H1 (cell line): ENCODE data around the gene RRAS. TPM values are rescaled to one million over a fixed set of nuclear protein-coding genes. Genes with fewer than 3 reads are reported as not detected.

ENCODE experiments used
- CTCF ChIA-PET: fragments of 300-600 bp; sonication (Branson Sonifier 250); formaldehyde crosslinking; loops from one replicate; lab custom pipeline; 2021; ENCODE audit not compliant: partially characterized antibody; lab: Charles Lee
- POLR2A ChIA-PET: fragments of 300-600 bp; sonication (Branson Sonifier 250); formaldehyde crosslinking; loops from one replicate; lab custom pipeline; 2021; ENCODE audit warnings: inconsistent platforms; ENCODE audit not compliant: partially characterized antibody; lab: Charles Lee
- DNase-seq, 2 experiments: peaks; one replicate each; pipeline versions ENCODE4 v3.0.0 to v3.0.0-alpha.2; 2010 to 2022; ENCODE audit warnings: low spot score in 2 of 2, low read depth in 1 of 2, mixed read lengths in 1 of 2
- FAIRE-seq: peaks from 2 replicates; lab custom pipeline; 2011; peaks lifted over from hg19 to GRCh38; lab: Jason Lieb, UNC
- H2AFZ ChIP-seq: 2 replicates; pipeline ENCODE4 v1.8.1; 2012; ENCODE audit warnings: low read length, inconsistent platforms
- H2AK5ac ChIP-seq: 2 replicates; pipeline ENCODE4 v1.6.1; 2013; ENCODE audit warnings: low read depth, low read length
- H2BK120ac ChIP-seq: replicated peaks from 2 replicates; pipeline ENCODE3; 2013; ENCODE audit warnings: low read depth, low read length, inconsistent platforms
- H2BK12ac ChIP-seq: 2 replicates; pipeline ENCODE4 v1.6.1; 2013; ENCODE audit warnings: low read depth, low read length
- H2BK15ac ChIP-seq: 2 replicates; pipeline ENCODE4 v1.6.1; 2013; ENCODE audit warnings: low read length
- H2BK20ac ChIP-seq: 2 replicates; pipeline ENCODE4 v1.6.1; 2013; ENCODE audit warnings: low read length
- H2BK5ac ChIP-seq: 2 replicates; pipeline ENCODE4 v1.6.1; 2013; ENCODE audit warnings: low read depth, low read length
- H3K14ac ChIP-seq: 2 replicates; pipeline ENCODE4 v1.6.1; 2013; ENCODE audit warnings: inconsistent platforms; ENCODE audit not compliant: insufficient read length
- H3K18ac ChIP-seq: 2 replicates; pipeline ENCODE4 v1.6.1; 2013; ENCODE audit warnings: low read length; ENCODE audit errors: extremely low read depth
- H3K23ac ChIP-seq: 2 replicates; pipeline ENCODE4 v1.6.1; 2013; ENCODE audit warnings: inconsistent platforms; ENCODE audit not compliant: insufficient read length
- H3K23me2 ChIP-seq: 2 replicates; pipeline ENCODE4 v1.6.1; 2013; ENCODE audit warnings: low read depth, low read length
- H3K27ac ChIP-seq: 2 replicates; pipeline ENCODE4 v1.6.1; 2011; ENCODE audit warnings: low read depth, low read length, inconsistent platforms
- H3K27me3 ChIP-seq, 4 experiments: replicated peaks in 1 of 4; 1 replicate in 1 of 4; 2 replicates in 3 of 4; pipeline versions ENCODE4 v1.6.1 to v1.8.1; 2011 to 2013; ENCODE audit warnings: low read length in 3 of 4, mild to moderate bottlenecking in 3 of 4, inconsistent platforms in 2 of 4, mixed read lengths in 2 of 4, moderate library complexity in 1 of 4; ENCODE audit not compliant: control insufficient read depth in 3 of 4, insufficient read depth in 3 of 4; ENCODE audit errors: extremely low read depth in 1 of 4
- H3K36me3 ChIP-seq, 4 experiments: 2 replicates each; pipeline versions ENCODE4 v1.6.1 to v1.8.1; 2011 to 2013; ENCODE audit warnings: mild to moderate bottlenecking in 4 of 4, low read length in 3 of 4, moderate library complexity in 2 of 4, control low read depth in 1 of 4, inconsistent platforms in 1 of 4; ENCODE audit not compliant: insufficient read depth in 4 of 4, control insufficient read depth in 2 of 4
- H3K4ac ChIP-seq: replicated peaks from 2 replicates; pipeline ENCODE3; 2013; ENCODE audit warnings: low read length, low read depth, mixed read lengths, inconsistent platforms; ENCODE audit not compliant: insufficient read length
- H3K4me1 ChIP-seq, 4 experiments: replicated peaks in 1 of 4; 1 replicate in 1 of 4; 2 replicates in 3 of 4; pipeline versions ENCODE4 v1.6.1 to v1.8.1; 2011 to 2013; ENCODE audit warnings: low read length in 3 of 4, inconsistent platforms in 2 of 4, mixed read lengths in 1 of 4; ENCODE audit not compliant: insufficient read depth in 4 of 4, control insufficient read depth in 3 of 4
- H3K4me2 ChIP-seq, 2 experiments: 2 replicates each; pipeline versions ENCODE4 v1.6.1 to v1.8.1; 2011 to 2013; ENCODE audit warnings: low read depth in 2 of 2, low read length in 2 of 2, control low read depth in 1 of 2, inconsistent platforms in 1 of 2, mild to moderate bottlenecking in 1 of 2; ENCODE audit not compliant: insufficient read depth in 1 of 2
- H3K4me3 ChIP-seq, 4 experiments: fragments of 200-600, 300-600 bp in 1 of 4; sonication (generic), shearing (Covaris generic), sonication (Bioruptor Twin) in 1 of 4; 2 replicates each; pipeline versions ENCODE4 v1.5.1 to v1.8.1; 2011 to 2016; ENCODE audit warnings: low read length in 4 of 4, low read depth in 3 of 4, control low read depth in 2 of 4, inconsistent platforms in 2 of 4, mild to moderate bottlenecking in 2 of 4, mixed read lengths in 1 of 4, moderate library complexity in 1 of 4; ENCODE audit not compliant: insufficient read depth in 2 of 4; ENCODE audit errors: extremely low read depth in 1 of 4
- H3K56ac ChIP-seq: replicated peaks from 2 replicates; pipeline ENCODE3; 2013; ENCODE audit warnings: low read depth, mild to moderate bottlenecking, mixed read lengths, low read length, inconsistent platforms; ENCODE audit not compliant: insufficient read length
- H3K79me1 ChIP-seq: 2 replicates; pipeline ENCODE4 v1.6.1; 2013; ENCODE audit warnings: low read depth, low read length, control low read depth
- H3K79me2 ChIP-seq, 2 experiments: 2 replicates each; pipeline versions ENCODE4 v1.6.1 to v1.8.1; 2012 to 2013; ENCODE audit warnings: low read length in 2 of 2, mild to moderate bottlenecking in 2 of 2, inconsistent platforms in 1 of 2; ENCODE audit not compliant: insufficient read depth in 2 of 2, control insufficient read depth in 1 of 2
- H3K9ac ChIP-seq, 4 experiments: replicated peaks in 1 of 4; 1 replicate in 1 of 4; 2 replicates in 3 of 4; pipeline versions ENCODE4 v1.6.1 to v1.8.1; 2011 to 2013; ENCODE audit warnings: low read depth in 3 of 4, low read length in 3 of 4, control low read depth in 2 of 4, mild to moderate bottlenecking in 2 of 4, moderate library complexity in 2 of 4, inconsistent platforms in 1 of 4; ENCODE audit errors: extremely low read depth in 1 of 4
- H3K9me3 ChIP-seq, 2 experiments: 2 replicates each; pipeline versions ENCODE4 v1.6.1 to v1.8.1; 2012 to 2013; ENCODE audit warnings: mild to moderate bottlenecking in 2 of 2, moderate library complexity in 2 of 2, control low read depth in 1 of 2, inconsistent platforms in 1 of 2, low read depth in 1 of 2, low read length in 1 of 2, mixed read lengths in 1 of 2; ENCODE audit not compliant: insufficient read depth in 2 of 2
- H4K20me1 ChIP-seq, 2 experiments: replicated peaks in 1 of 2; 2 replicates each; pipeline versions ENCODE3 to v1.8.1; 2011 to 2013; ENCODE audit warnings: inconsistent platforms in 2 of 2, low read length in 2 of 2, mild to moderate bottlenecking in 1 of 2; ENCODE audit not compliant: insufficient read depth in 2 of 2, control insufficient read depth in 1 of 2
- H4K5ac ChIP-seq: 2 replicates; pipeline ENCODE4 v1.6.1; 2013; ENCODE audit warnings: low read length, low read depth, mixed read lengths, inconsistent platforms; ENCODE audit not compliant: insufficient read length
- H4K8ac ChIP-seq: 2 replicates; pipeline ENCODE4 v1.8.0; 2013; ENCODE audit warnings: mild to moderate bottlenecking, moderate library complexity, low read length, inconsistent platforms; ENCODE audit not compliant: insufficient read depth; ENCODE audit errors: extremely low read depth
- H4K91ac ChIP-seq: replicated peaks from 2 replicates; pipeline ENCODE3; 2013; ENCODE audit warnings: low read length, mixed read lengths, inconsistent platforms; ENCODE audit not compliant: insufficient read length
- ATF2 ChIP-seq: IDR thresholded peaks from 2 replicates; pipeline ENCODE4 v1.6.1; 2012; ENCODE audit warnings: low read length, inconsistent platforms
- CBX5 ChIP-seq: fragments of 300-800, 300-1000 bp; sonication (generic); IDR thresholded peaks from 2 replicates; pipeline ENCODE4 v1.7.1; 2016; ENCODE audit warnings: antibody characterized with exemption, low read length, low read depth
- EZH2 ChIP-seq: fragments of 200-600 bp; sonication (generic); IDR thresholded peaks from 2 replicates; pipeline ENCODE4 v1.7.1; 2012; ENCODE audit warnings: low read depth, mild to moderate bottlenecking, moderate library complexity, low read length, inconsistent platforms; ENCODE audit not compliant: severe bottlenecking
- FOSL1 ChIP-seq: IDR thresholded peaks from 2 replicates; pipeline ENCODE4 v1.6.1; 2011; ENCODE audit warnings: mild to moderate bottlenecking, low read depth, low read length, moderate library complexity; ENCODE audit not compliant: insufficient read depth
- HDAC2 ChIP-seq, 2 experiments: fragments of 300-600 bp in 1 of 2; sonication (generic) in 1 of 2; IDR thresholded peaks; 2 replicates each; pipeline ENCODE4 v1.6.1; 2011 to 2012; ENCODE audit warnings: low read depth in 2 of 2, low read length in 2 of 2, mild to moderate bottlenecking in 2 of 2, moderate library complexity in 2 of 2, borderline replicate concordance in 1 of 2, inconsistent platforms in 1 of 2
- NANOG ChIP-seq: IDR thresholded peaks from 2 replicates; pipeline ENCODE4 v1.6.1; 2011; ENCODE audit warnings: low read length, low read depth, mild to moderate bottlenecking, inconsistent platforms; ENCODE audit not compliant: insufficient read depth, poor library complexity, severe bottlenecking
- SIN3A ChIP-seq, 2 experiments: IDR thresholded peaks in 1 of 2; conservative IDR thresholded peaks in 1 of 2; 2 replicates each; pipeline ENCODE4 v1.6.1; 2011 to 2012; ENCODE audit warnings: low read length in 2 of 2, improper control_type of control experiment in 1 of 2, low read depth in 1 of 2, mild to moderate bottlenecking in 1 of 2
- SIRT6 ChIP-seq: IDR thresholded peaks from one replicate; pipeline ENCODE4 v1.7.1; 2012; ENCODE audit warnings: low read length, inconsistent platforms
- SP2 ChIP-seq: IDR thresholded peaks from 2 replicates; pipeline ENCODE4 v1.6.1; 2012; ENCODE audit warnings: mild to moderate bottlenecking, low read length, inconsistent platforms
- SRF ChIP-seq: IDR thresholded peaks from 2 replicates; pipeline ENCODE4 v1.6.1; 2011; ENCODE audit warnings: mild to moderate bottlenecking, low read depth, low read length, moderate library complexity
- TBP ChIP-seq: IDR thresholded peaks from 2 replicates; pipeline ENCODE4 v1.6.1; 2011; ENCODE audit warnings: low read depth, low read length, improper control_type of control experiment
- WGBS, 2 experiments: shearing (Covaris generic) in 1 of 2; methylation state at CpG; one replicate each; pipeline versions ENCODE4 v1.1.6 to v1.1.7; 2013 to 2015; ENCODE audit warnings: low lambda C conversion rate in 2 of 2, mixed read lengths in 2 of 2, inconsistent platforms in 1 of 2, low coverage in 1 of 2, missing lambda C conversion rate in 1 of 2; ENCODE audit not compliant: insufficient replicate concordance in 2 of 2, insufficient coverage in 1 of 2, insufficient read length in 1 of 2; ENCODE audit errors: extremely low coverage in 1 of 2, missing lambda C conversion rate in 1 of 2; 5-methylcytosine and 5-hydroxymethylcytosine counted together
- polyA plus RNA-seq, 7 experiments: library from polyadenylated mRNA; depleted of rRNA in 3 of 7; stranded (reverse) in 5 of 7; unstranded in 2 of 7; fragments of >200 nt in 5 of 7; fragments of 200-250 nt in 2 of 7; gene quantifications; 1 replicate in 5 of 7; 2 replicates in 1 of 7; 4 replicates in 1 of 7; pipeline versions ENCODE4 v1.2.1 to v1.2.3, GENCODE V29; 2011 to 2013; ENCODE audit warnings: missing spikeins in 2 of 7, mixed read lengths in 2 of 7
- total RNA-seq: library from RNA; stranded (reverse); fragmentation: NEBNext Ultra II Directional; extraction: Animal tissue kit (Norgen Biotek cat#: 25700); gene quantifications from 2 replicates; pipeline ENCODE4 v1.2.1, GENCODE V29; 2021

Gene RRAS
- total and polyA plus RNA-seq, 2 of the 8 experiments (the other 6 are each of a cell fraction or from before 2014, with no cell fraction given), result 17.7 to 49.1 TPM

- POLR2A ChIA-PET, result interaction anchor here (1.1 to 50.7 kb wide), 8 partner anchors 8 to 117 kb away, joined by 3 to 840 read pairs (median 5); partner anchors contain the start of genes CPT1C, NOSIP, PRMT1 and PRR12
- H3K36me3 ChIP-seq, result peaks cover 20 to 63% (median 41%) of the 10 kb centered on the region in 4 experiments
- peaks cover 12 to 21% of the 10 kb centered on the region in 2 experiments for H4K20me1 ChIP-seq
- no peak overlapping the region for H3K4me2 ChIP-seq
- no peak overlapping the region for H2BK15ac ChIP-seq
- no peaks in the 10 kb centered on the region for H3K9me3 ChIP-seq
- CTCF ChIA-PET, result interaction anchor here (1.0 to 1.8 kb wide), 7 partner anchors 20 to 111 kb away, joined by 4 to 6 read pairs (median 4); no protein-coding TSS in a partner anchor
- no peaks in the 10 kb centered on the region for H3K4me1 ChIP-seq
- no peak overlapping the region for H3K23ac ChIP-seq
- H2AFZ ChIP-seq, result no peak overlapping the region
- H2BK12ac ChIP-seq, result no peak overlapping the region
- no peak overlapping the region for H3K27ac ChIP-seq
- no peak for DNase-seq
- FAIRE-seq, result no peak
- peaks cover 0 to 22% of the 10 kb centered on the region in 2 experiments; a peak in 2 of 4 replicates for H3K79me2 ChIP-seq
- H4K8ac ChIP-seq, result no peak overlapping the region
- no peak overlapping the region for H3K14ac ChIP-seq
- H3K4me3 ChIP-seq, result no peak overlapping the region
- no peak overlapping the region for H3K4ac ChIP-seq
- H2BK120ac ChIP-seq, result no peak overlapping the region
- H3K79me1 ChIP-seq, result peaks cover 9% of the 10 kb centered on the region
- H3K18ac ChIP-seq, result no peak overlapping the region
- no peak overlapping the region for H3K9ac ChIP-seq
- no peaks in the 10 kb centered on the region for H3K23me2 ChIP-seq
- no peaks in the 10 kb centered on the region for H3K27me3 ChIP-seq
- no peak overlapping the region for H2AK5ac ChIP-seq
- no peak overlapping the region for H2BK5ac ChIP-seq
- H3K56ac ChIP-seq, result no peak overlapping the region
- 94% methylated on average over 7 of the region's 7 CpGs; no CpG with 5 or more reads in 1 of the 2 experiments for WGBS, 2 experiments
- H4K5ac ChIP-seq, result no peak overlapping the region
- no peak overlapping the region for H2BK20ac ChIP-seq
- no peak overlapping the region for H4K91ac ChIP-seq
- TF ChIP-seq SP2 (no peak), SIN3A (conservative IDR thresholded peaks at IDR 0.05 in 1 of 2, IDR thresholded peaks at IDR 0.05 in 1 of 2; ENCODE audit: low read depth in 1 of 2, low read length in 2 of 2) (no peak), SIRT6 (no peak), SRF (no peak), HDAC2 (IDR thresholded peaks at IDR 0.05; ENCODE audit: borderline replicate concordance in 1 of 2, low read depth in 2 of 2, low read length in 2 of 2) (no peak), ATF2 (no peak), NANOG (no peak), CBX5 (no peak), FOSL1 (no peak), TBP (no peak), EZH2 (no peak)
These were observed 23.4 kb downstream of the RRAS start for GRCh38 chr19:49616532-49616931.
